Endothelial cell of umbilical vein (primary cell): ENCODE data around the gene RNGTT. TPM values are rescaled to one million over a fixed set of nuclear protein-coding genes. Genes with fewer than 3 reads are reported as not detected.

Source experiments
- BruUV-seq: library from RNA; stranded (reverse); fragments of 400-500 nt; replicated peaks from 2 replicates; lab custom pipeline; 2021; lab: Mats Ljungman, UMichigan
- CTCF ChIA-PET: fragments of 300-600, 350-600 bp; sonication (Branson Sonifier 250); formaldehyde crosslinking; loops from one replicate; lab custom pipeline; 2021; ENCODE audit warnings: antibody characterized with exemption, inconsistent platforms; lab: Charles Lee
- POLR2A ChIA-PET: fragments of 300-600, 350-600 bp; sonication (Branson Sonifier 250); formaldehyde crosslinking; loops from one replicate; lab custom pipeline; 2021; ENCODE audit warnings: antibody characterized with exemption, inconsistent platforms; lab: Charles Lee
- DNase-seq: peaks from one replicate; pipeline ENCODE4 v3.0.0-alpha.2; 2011; ENCODE audit warnings: low read depth, low spot score
- FAIRE-seq: peaks from 2 replicates; lab custom pipeline; 2011; peaks lifted over from hg19 to GRCh38; lab: Jason Lieb, UNC
- H2AFZ ChIP-seq: 2 replicates; pipeline ENCODE4 v1.6.0; 2012; ENCODE audit warnings: low read depth, low read length, control low read depth, inconsistent platforms
- H3K27ac ChIP-seq: 2 replicates; pipeline ENCODE4 v1.5.1; 2011; ENCODE audit warnings: low read depth, mild to moderate bottlenecking, control low read depth, low read length, moderate library complexity; ENCODE audit not compliant: insufficient read depth
- H3K27me3 ChIP-seq, 2 experiments: 2 replicates each; pipeline versions ENCODE4 v1.6.0 to v1.6.1; 2011; ENCODE audit warnings: low read length in 2 of 2, mixed read lengths in 1 of 2; ENCODE audit not compliant: control insufficient read depth in 2 of 2, insufficient read depth in 2 of 2
- H3K36me3 ChIP-seq, 2 experiments: 2 replicates in 1 of 2; 3 replicates in 1 of 2; pipeline ENCODE4 v1.5.1; 2011; ENCODE audit warnings: low read length in 2 of 2, mild to moderate bottlenecking in 1 of 2, moderate library complexity in 1 of 2; ENCODE audit not compliant: control insufficient read depth in 2 of 2, insufficient read depth in 2 of 2; ENCODE audit errors: extremely low read depth in 1 of 2
- H3K4me1 ChIP-seq: 3 replicates; pipeline ENCODE4 v1.5.1; 2011; ENCODE audit warnings: mild to moderate bottlenecking, low read length; ENCODE audit not compliant: control insufficient read depth, insufficient read depth; ENCODE audit errors: extremely low read depth
- H3K4me2 ChIP-seq: 2 replicates; pipeline ENCODE4 v1.6.1; 2011; ENCODE audit warnings: low read length, control low read depth, mixed read lengths; ENCODE audit not compliant: insufficient read depth
- H3K4me3 ChIP-seq, 3 experiments: fragments of 200-600 bp in 1 of 3; sonication (generic), shearing (Covaris generic) in 1 of 3; replicated peaks in 1 of 3; 2 replicates each; pipeline ENCODE4 v1.5.1; 2011 to 2016; ENCODE audit warnings: control low read depth in 3 of 3, low read length in 3 of 3, mild to moderate bottlenecking in 2 of 3, inconsistent platforms in 1 of 3, low read depth in 1 of 3, moderate library complexity in 1 of 3; ENCODE audit not compliant: insufficient read depth in 1 of 3
- H3K79me2 ChIP-seq: 2 replicates; pipeline ENCODE4 v1.6.0; 2012; ENCODE audit warnings: low read length, inconsistent platforms; ENCODE audit not compliant: control insufficient read depth, insufficient read depth
- H3K9ac ChIP-seq: replicated peaks from 2 replicates; pipeline ENCODE3; 2011; ENCODE audit warnings: low read length, control low read depth; ENCODE audit not compliant: insufficient read depth; ENCODE audit errors: extremely low read depth
- H3K9me1 ChIP-seq: replicated peaks from 3 replicates; pipeline ENCODE4 v1.6.0; 2011; ENCODE audit warnings: mild to moderate bottlenecking, low read length; ENCODE audit not compliant: control insufficient read depth, insufficient read depth; ENCODE audit errors: extremely low read depth
- H3K9me3 ChIP-seq: replicated peaks from 2 replicates; pipeline ENCODE4 v1.5.1; 2012; ENCODE audit warnings: low read length, inconsistent platforms; ENCODE audit not compliant: control insufficient read depth, insufficient read depth
- H4K20me1 ChIP-seq: replicated peaks from 2 replicates; pipeline ENCODE3; 2011; ENCODE audit warnings: mild to moderate bottlenecking, low read length; ENCODE audit not compliant: control insufficient read depth, insufficient read depth; ENCODE audit errors: extremely low read depth
- EZH2 ChIP-seq: IDR thresholded peaks from 2 replicates; pipeline ENCODE4 v1.6.1; 2012; ENCODE audit warnings: borderline replicate concordance, low read depth, mild to moderate bottlenecking, moderate library complexity, low read length, inconsistent platforms; ENCODE audit not compliant: severe bottlenecking
- GATA2 ChIP-seq: IDR thresholded peaks from 2 replicates; pipeline ENCODE4 v1.7.0; 2011; ENCODE audit warnings: low read depth, mild to moderate bottlenecking, moderate library complexity, mixed read lengths, low read length; ENCODE audit not compliant: insufficient read length, insufficient read depth
- JUN ChIP-seq: IDR thresholded peaks from 2 replicates; pipeline ENCODE4 v1.6.1; 2011; ENCODE audit warnings: borderline replicate concordance, low read depth; ENCODE audit not compliant: insufficient read length, insufficient read depth
- POLR2A ChIP-seq: IDR thresholded peaks from 2 replicates; pipeline ENCODE4 v1.6.1; 2012; ENCODE audit warnings: low read depth, mild to moderate bottlenecking, control low read depth, low read length
- POLR2AphosphoS5 ChIP-seq: IDR thresholded peaks from 2 replicates; pipeline ENCODE4 v1.6.1; 2012; ENCODE audit warnings: low read depth, mild to moderate bottlenecking, control low read depth, low read length, moderate library complexity; ENCODE audit not compliant: insufficient read depth
- dilution Hi-C: fragments of 300-500 bp; cut with MboI; formaldehyde crosslinking; loops from one replicate; pipeline ENCODE4 v1.15.0; 2019; ENCODE audit warnings: low sequenced_read_pairs; ENCODE audit not compliant: extremely low pct_ligation_motif_present
- intact Hi-C: fragments of 100-400 bp; cut with micrococcal nuclease; formaldehyde crosslinking; loops from one replicate; pipeline ENCODE4 v1.10.0; 2022
- polyA plus RNA-seq, 4 experiments: library from polyadenylated mRNA; depleted of rRNA in 3 of 4; stranded (reverse) in 3 of 4; unstranded in 1 of 4; fragments of >200 nt; gene quantifications; 2 replicates each; pipeline versions ENCODE4 v1.2.1 to v1.2.3, GENCODE V29; 2011 to 2012; ENCODE audit warnings: missing spikeins in 1 of 4
- total RNA-seq: library from RNA; stranded (reverse); gene quantifications from 2 replicates; pipeline ENCODE4 v1.2.3, GENCODE V29; 2021
- TF ChIP-seq, protein P1 (sequence below): IDR thresholded peaks from 2 replicates; pipeline ENCODE4 v1.6.1; 2011; ENCODE audit not compliant: insufficient read depth, insufficient read length
- TF ChIP-seq, protein P2 (sequence below), 2 donors: IDR thresholded peaks; 1 replicate in 1 of 2; 2 replicates in 1 of 2; pipeline ENCODE4 v1.5.1; 2011; ENCODE audit warnings: low read length in 2 of 2, mild to moderate bottlenecking in 2 of 2, moderate library complexity in 2 of 2, control low read depth in 1 of 2, inconsistent platforms in 1 of 2, low read depth in 1 of 2; ENCODE audit not compliant: insufficient read depth in 1 of 2; ENCODE audit errors: extremely low read depth in 1 of 2

The RNGTT gene
- total and polyA plus RNA-seq, 2 donors (not counting 3 experiments of a cell fraction or from before 2014, with no cell fraction given): 2.1 to 13.1 TPM

DNA sequence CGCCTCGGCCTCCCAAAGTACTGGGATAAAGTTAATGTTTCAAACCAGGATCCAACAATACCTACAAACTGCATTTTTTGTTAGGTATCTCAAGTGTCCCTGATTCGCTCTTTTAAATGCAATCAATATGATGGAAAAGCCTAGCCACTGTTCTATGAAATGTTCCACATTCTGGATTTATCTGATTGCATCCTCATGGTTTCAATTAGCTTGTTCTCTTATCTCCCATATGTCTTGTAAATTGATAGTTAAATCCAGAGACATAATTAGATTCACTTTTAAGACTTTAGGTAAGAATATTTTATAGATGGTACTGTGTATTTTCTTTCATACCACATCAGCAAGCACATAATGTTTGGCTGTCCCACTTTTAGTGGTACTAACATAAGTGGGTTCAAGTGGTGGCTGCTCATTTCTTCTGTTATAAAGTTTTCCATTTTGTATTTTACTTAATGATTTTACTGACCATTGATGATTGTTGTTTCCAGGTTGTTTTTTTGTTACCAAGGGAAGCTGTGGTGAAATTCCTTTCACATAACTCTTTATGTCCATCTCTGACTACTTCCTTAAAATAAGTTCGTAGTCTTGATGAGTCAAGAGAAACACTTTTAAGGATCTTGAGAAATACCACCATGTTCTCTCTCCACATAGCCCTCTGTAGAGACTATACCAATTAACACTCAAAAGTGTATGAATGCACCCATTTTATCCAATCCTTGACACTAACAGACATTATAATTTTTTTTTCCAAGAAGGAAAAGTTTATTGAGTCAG, 40.5 kb downstream of the RNGTT start:
- Histone ChIP-seq H3K4me1 (no peaks in the 10 kb centered on the region), H3K36me3 (no peaks in the 10 kb centered on the region), H3K9ac (no peak overlapping the region), H4K20me1 (no peaks in the 10 kb centered on the region), H3K79me2 (no peaks in the 10 kb centered on the region), H3K27me3 (no peaks in the 10 kb centered on the region), H3K4me3 (no peak overlapping the region), H3K4me2 (no peak overlapping the region), H3K9me3 (no peaks in the 10 kb centered on the region), H3K9me1 (no peaks in the 10 kb centered on the region), H2AFZ (no peak overlapping the region), H3K27ac (no peak overlapping the region)
- ChIA-PET CTCF (no interaction called here), POLR2A (no interaction called here)
- BruUV-seq: no TSS peak
- no peak for FAIRE-seq
- TF ChIP-seq POLR2A: no peak
- TF ChIP-seq POLR2AphosphoS5: no peak
- no peak for TF ChIP-seq EZH2
- intact Hi-C loops (no loop called here), dilution Hi-C loops (no loop called here)
- DNase-seq: no peak

DNA sequence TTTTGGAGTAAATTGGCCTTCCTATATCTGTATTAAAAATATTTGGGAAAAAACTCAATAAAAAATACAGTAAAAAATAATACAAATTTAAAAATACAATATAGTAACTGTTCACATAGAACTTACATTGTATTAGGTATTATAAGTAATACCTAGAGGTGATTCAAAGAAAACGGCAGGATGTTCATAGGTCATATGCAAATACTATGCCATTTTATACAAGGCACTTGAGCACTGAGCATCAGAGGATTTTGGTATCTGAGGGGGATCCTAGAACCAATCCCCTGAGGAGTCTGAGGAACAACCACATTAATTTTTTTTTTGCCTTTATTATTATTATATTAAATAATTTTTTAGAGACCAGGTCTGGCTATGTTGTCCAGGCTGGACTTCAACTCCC, 41.7 kb downstream of the RNGTT start:
- H4K20me1 ChIP-seq: no peaks in the 10 kb centered on the region
- H3K9me1 ChIP-seq: no peaks in the 10 kb centered on the region
- no peak overlapping the region for H2AFZ ChIP-seq
- no peak overlapping the region for H3K4me3 ChIP-seq
- TF ChIP-seq POLR2AphosphoS5: no peak
- no peak for TF ChIP-seq EZH2
- TF ChIP-seq POLR2A: no peak
- TF ChIP-seq GATA2: no peak
- no peak for TF ChIP-seq JUN
- TF ChIP-seq, protein P1, sequence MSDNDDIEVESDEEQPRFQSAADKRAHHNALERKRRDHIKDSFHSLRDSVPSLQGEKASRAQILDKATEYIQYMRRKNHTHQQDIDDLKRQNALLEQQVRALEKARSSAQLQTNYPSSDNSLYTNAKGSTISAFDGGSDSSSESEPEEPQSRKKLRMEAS: no peak
- TF ChIP-seq, protein P2, sequence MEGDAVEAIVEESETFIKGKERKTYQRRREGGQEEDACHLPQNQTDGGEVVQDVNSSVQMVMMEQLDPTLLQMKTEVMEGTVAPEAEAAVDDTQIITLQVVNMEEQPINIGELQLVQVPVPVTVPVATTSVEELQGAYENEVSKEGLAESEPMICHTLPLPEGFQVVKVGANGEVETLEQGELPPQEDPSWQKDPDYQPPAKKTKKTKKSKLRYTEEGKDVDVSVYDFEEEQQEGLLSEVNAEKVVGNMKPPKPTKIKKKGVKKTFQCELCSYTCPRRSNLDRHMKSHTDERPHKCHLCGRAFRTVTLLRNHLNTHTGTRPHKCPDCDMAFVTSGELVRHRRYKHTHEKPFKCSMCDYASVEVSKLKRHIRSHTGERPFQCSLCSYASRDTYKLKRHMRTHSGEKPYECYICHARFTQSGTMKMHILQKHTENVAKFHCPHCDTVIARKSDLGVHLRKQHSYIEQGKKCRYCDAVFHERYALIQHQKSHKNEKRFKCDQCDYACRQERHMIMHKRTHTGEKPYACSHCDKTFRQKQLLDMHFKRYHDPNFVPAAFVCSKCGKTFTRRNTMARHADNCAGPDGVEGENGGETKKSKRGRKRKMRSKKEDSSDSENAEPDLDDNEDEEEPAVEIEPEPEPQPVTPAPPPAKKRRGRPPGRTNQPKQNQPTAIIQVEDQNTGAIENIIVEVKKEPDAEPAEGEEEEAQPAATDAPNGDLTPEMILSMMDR (IDR thresholded peaks at IDR 0.05; ENCODE audit: extremely low read depth in 1 of 2, insufficient read depth in 1 of 2, low read depth in 1 of 2, low read length in 2 of 2): no peak
- BruUV-seq: no TSS peak
- dilution Hi-C loops (no loop called here), intact Hi-C loops (no loop called here)
- DNase-seq: no peak
- no peaks in the 10 kb centered on the region for H3K36me3 ChIP-seq
- no peaks in the 10 kb centered on the region for H3K9me3 ChIP-seq
- no peak overlapping the region for H3K4me2 ChIP-seq
- no peak overlapping the region for H3K27ac ChIP-seq
- H3K4me1 ChIP-seq: no peaks in the 10 kb centered on the region
- ChIA-PET CTCF (interaction anchor here (1.5 kb wide), 1 partner anchor 9 kb away, joined by 3 read pairs; no protein-coding TSS in a partner anchor), POLR2A (no interaction called here)
- FAIRE-seq: no peak
- no peaks in the 10 kb centered on the region for H3K79me2 ChIP-seq
- H3K27me3 ChIP-seq: no peaks in the 10 kb centered on the region
- H3K9ac ChIP-seq: no peak overlapping the region
